ENCODE results near the gene PCDHGA1.

The PCDHGA1 gene

GRCh38 chr5:141560151-141560550 lies 229.8 kb downstream of the PCDHGA1 start:
- TF ChIP-seq EZH2 (optimal IDR thresholded peaks at IDR 0.05; ENCODE audit: low read depth, low read length): no peak
- TF ChIP-seq, protein P1, sequence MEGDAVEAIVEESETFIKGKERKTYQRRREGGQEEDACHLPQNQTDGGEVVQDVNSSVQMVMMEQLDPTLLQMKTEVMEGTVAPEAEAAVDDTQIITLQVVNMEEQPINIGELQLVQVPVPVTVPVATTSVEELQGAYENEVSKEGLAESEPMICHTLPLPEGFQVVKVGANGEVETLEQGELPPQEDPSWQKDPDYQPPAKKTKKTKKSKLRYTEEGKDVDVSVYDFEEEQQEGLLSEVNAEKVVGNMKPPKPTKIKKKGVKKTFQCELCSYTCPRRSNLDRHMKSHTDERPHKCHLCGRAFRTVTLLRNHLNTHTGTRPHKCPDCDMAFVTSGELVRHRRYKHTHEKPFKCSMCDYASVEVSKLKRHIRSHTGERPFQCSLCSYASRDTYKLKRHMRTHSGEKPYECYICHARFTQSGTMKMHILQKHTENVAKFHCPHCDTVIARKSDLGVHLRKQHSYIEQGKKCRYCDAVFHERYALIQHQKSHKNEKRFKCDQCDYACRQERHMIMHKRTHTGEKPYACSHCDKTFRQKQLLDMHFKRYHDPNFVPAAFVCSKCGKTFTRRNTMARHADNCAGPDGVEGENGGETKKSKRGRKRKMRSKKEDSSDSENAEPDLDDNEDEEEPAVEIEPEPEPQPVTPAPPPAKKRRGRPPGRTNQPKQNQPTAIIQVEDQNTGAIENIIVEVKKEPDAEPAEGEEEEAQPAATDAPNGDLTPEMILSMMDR (IDR thresholded peaks at IDR 0.05; ENCODE audit: low read length): no peak
- TF ChIP-seq EZH2phosphoT487 (IDR thresholded peaks at IDR 0.05; ENCODE audit: low read length): no peak
- Histone ChIP-seq H3K27me3 (replicated peaks; ENCODE audit: insufficient read depth, low read length) (no peaks in the 10 kb centered on the region), H3K79me2 (ENCODE audit: low read length) (peaks cover 14% of the 10 kb centered on the region), H3K36me3 (replicated peaks; ENCODE audit: insufficient read depth, low read length) (no peaks in the 10 kb centered on the region), H4K20me1 (ENCODE audit: insufficient read depth, low read length) (no peaks in the 10 kb centered on the region), H3K27ac (ENCODE audit: low read length) (no peak overlapping the region), H3K9ac (ENCODE audit: low read length) (no peak overlapping the region), H3K9me3 (replicated peaks; ENCODE audit: insufficient read depth, low read length) (no peaks in the 10 kb centered on the region), H3K4me2 (ENCODE audit: low read depth, low read length) (no peak overlapping the region), H3K9me2 (replicated peaks; ENCODE audit: insufficient read depth, low read length) (no peaks in the 10 kb centered on the region), H2AFZ (ENCODE audit: low read length) (no peak overlapping the region), H3K4me3 (ENCODE audit: low read length) (no peak overlapping the region), H3F3A (ENCODE audit: insufficient read depth, low read length) (peaks cover 5% of the 10 kb centered on the region; the same call in 1 of the 2 replicates), H3K4me1 (ENCODE audit: low read length) (no peaks in the 10 kb centered on the region; the same call in 1 of the 2 replicates)
- DNase-seq: no peak

DNA sequence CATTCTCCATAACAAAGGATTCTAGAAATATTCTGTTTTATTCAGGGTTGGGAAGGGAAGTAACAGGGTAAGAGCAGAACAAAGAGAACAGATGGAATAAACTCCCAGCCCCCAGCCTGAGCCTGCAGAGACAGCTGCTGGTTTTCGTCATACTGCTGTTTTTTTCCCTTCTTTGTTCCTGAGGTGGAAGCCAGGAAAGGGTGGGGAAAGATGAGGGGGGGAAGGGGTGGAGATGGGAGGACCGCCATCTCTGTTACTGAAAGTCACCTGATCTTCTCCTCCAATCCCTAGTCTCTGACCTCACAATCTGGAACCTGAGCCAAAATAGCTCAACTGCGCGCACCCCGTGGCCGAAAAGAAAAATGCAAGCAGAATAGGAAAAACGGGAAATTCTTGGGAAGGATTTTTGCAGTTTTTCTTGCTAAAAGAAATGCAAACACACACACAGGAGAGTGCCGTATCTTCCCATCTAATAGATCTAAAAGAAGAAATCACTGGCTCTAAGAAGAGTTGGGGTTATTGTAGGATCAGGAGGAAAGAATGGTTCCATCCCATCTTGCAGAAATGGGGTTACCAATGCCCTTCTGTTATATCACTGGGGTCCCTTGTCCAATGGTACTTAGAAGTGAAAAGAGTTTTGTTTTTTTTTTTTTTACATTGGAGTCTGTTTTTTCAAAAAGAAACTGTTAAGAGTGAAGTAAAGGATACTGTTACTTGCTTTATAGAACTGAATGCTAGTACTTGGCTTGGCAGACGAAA lies 230.6 kb downstream of the PCDHGA1 start:
- H3K4me2 ChIP-seq (ENCODE audit: low read depth, low read length): no peak overlapping the region
- no peaks in the 10 kb centered on the region for H3K36me3 ChIP-seq (replicated peaks; ENCODE audit: insufficient read depth, low read length)
- H2AFZ ChIP-seq (ENCODE audit: low read length): no peak overlapping the region
- no peak overlapping the region for H3K4me3 ChIP-seq (ENCODE audit: low read length)
- no peaks in the 10 kb centered on the region for H4K20me1 ChIP-seq (ENCODE audit: insufficient read depth, low read length)
- peaks cover 5% of the 10 kb centered on the region; the same call in 1 of the 2 replicates for H3F3A ChIP-seq (ENCODE audit: insufficient read depth, low read length)
- H3K9ac ChIP-seq (ENCODE audit: low read length): no peak overlapping the region
- no peaks in the 10 kb centered on the region for H3K9me3 ChIP-seq (replicated peaks; ENCODE audit: insufficient read depth, low read length)
- no peaks in the 10 kb centered on the region; the same call in 1 of the 2 replicates for H3K4me1 ChIP-seq (ENCODE audit: low read length)
- no peak for DNase-seq
- no peak overlapping the region for H3K27ac ChIP-seq (ENCODE audit: low read length)
- no peaks in the 10 kb centered on the region for H3K9me2 ChIP-seq (replicated peaks; ENCODE audit: insufficient read depth, low read length)
- no peak for TF ChIP-seq EZH2 (optimal IDR thresholded peaks at IDR 0.05; ENCODE audit: low read depth, low read length)
- TF ChIP-seq EZH2phosphoT487 (IDR thresholded peaks at IDR 0.05; ENCODE audit: low read length): no peak
- TF ChIP-seq, protein P1 (IDR thresholded peaks at IDR 0.05; ENCODE audit: low read length): no peak
- no peaks in the 10 kb centered on the region for H3K27me3 ChIP-seq (replicated peaks; ENCODE audit: insufficient read depth, low read length)
- peaks cover 14% of the 10 kb centered on the region for H3K79me2 ChIP-seq (ENCODE audit: low read length)
